ENCODE data around the gene IER5L. TPM values are rescaled to one million over a fixed set of nuclear protein-coding genes. Genes with fewer than 3 reads are reported as not detected.

IER5L gene
- total and polyA plus RNA-seq, 10 donors, result 3.9 to 14.0 (median 8.2) TPM

- Histone ChIP-seq H3K27me3 (replicated peaks in 1 of 7) (peaks cover 0 to 6% (median 0%) of the 10 kb centered on the region in 7 donors), H3K4me3 (no peak overlapping the region), H3K9me3 (no peaks in the 10 kb centered on the region), H3K4me1 (peaks cover 0 to 60% (median 44%) of the 10 kb centered on the region in 6 donors), H3K27ac (peak overlapping the region in 7 of 8 donors; percentile 62 to 75 (median 70)), H3K36me3 (no peaks in the 10 kb centered on the region)
- intact Hi-C loops (cut with DNase I; ENCODE audit: low total_unique reads), result no loop called here
- no peak for TF ChIP-seq POLR2A (IDR thresholded peaks at IDR 0.05)
- no peak for TF ChIP-seq POLR2AphosphoS5 (IDR thresholded peaks at IDR 0.05)
- TF ChIP-seq CTCF (IDR thresholded peaks at IDR 0.05 in 8 of 11, conservative IDR thresholded peaks at IDR 0.05 in 3 of 11), result no peak
- DNase-seq, result no peak
- 76 to 91% (median 81%) methylated on average over 16 to 17 of the region's 17 CpGs for WGBS, 5 donors
Observed at GRCh38 chr9:129224618-129225489, 46.8 kb upstream of the IER5L start.

GRCh38 chr9:129223551-129224208, 45.6 kb upstream of the IER5L start:
- Histone ChIP-seq H3K4me1 (peaks cover 0 to 60% (median 44%) of the 10 kb centered on the region in 6 donors), H3K36me3 (no peaks in the 10 kb centered on the region), H3K27me3 (replicated peaks in 1 of 7) (peaks cover 0 to 6% (median 0%) of the 10 kb centered on the region in 7 donors), H3K4me3 (no peak overlapping the region), H3K27ac (peak overlapping the region in 7 of 8 donors; percentile 62 to 75 (median 70)), H3K9me3 (no peaks in the 10 kb centered on the region)
- intact Hi-C loops (cut with DNase I; ENCODE audit: low total_unique reads), result no loop called here
- 64 to 76% (median 72%) methylated on average over 10 to 15 of the region's 15 CpGs for WGBS, 5 donors
- DNase-seq, result no peak
- TF ChIP-seq POLR2A (IDR thresholded peaks at IDR 0.05), result no peak
- TF ChIP-seq CTCF (IDR thresholded peaks at IDR 0.05 in 8 of 11, conservative IDR thresholded peaks at IDR 0.05 in 3 of 11), result no peak
- peak; percentile 33 to 50 (median 49) for TF ChIP-seq POLR2AphosphoS5 (IDR thresholded peaks at IDR 0.05)

GRCh38 chr9:129222819-129223218, 44.8 kb upstream of the IER5L start:
- Histone ChIP-seq H3K36me3 (no peaks in the 10 kb centered on the region), H3K27me3 (replicated peaks in 1 of 7) (peaks cover 0 to 6% (median 0%) of the 10 kb centered on the region in 7 donors), H3K4me1 (peaks cover 0 to 61% (median 44%) of the 10 kb centered on the region in 6 donors), H3K4me3 (no peak overlapping the region), H3K27ac (peak overlapping the region in 6 of 8 donors; percentile 4 to 75 (median 69)), H3K9me3 (no peaks in the 10 kb centered on the region)
- WGBS, 5 donors, result 91 to 93% (median 93%) methylated on average over 13 of the region's 13 CpGs
- intact Hi-C loops (cut with DNase I; ENCODE audit: low total_unique reads), result no loop called here
- no peak for DNase-seq
- no peak for TF ChIP-seq CTCF (IDR thresholded peaks at IDR 0.05 in 8 of 11, conservative IDR thresholded peaks at IDR 0.05 in 3 of 11)
- no peak for TF ChIP-seq POLR2AphosphoS5 (IDR thresholded peaks at IDR 0.05)
- TF ChIP-seq POLR2A (IDR thresholded peaks at IDR 0.05), result no peak
